ENCODE results near the gene CRAMP1. TPM values are rescaled to one million over a fixed set of nuclear protein-coding genes. Genes with fewer than 3 reads are reported as not detected.

The CRAMP1 gene
- total RNA-seq, 1 donor from 2014 or later, result 10.7 TPM

DNA sequence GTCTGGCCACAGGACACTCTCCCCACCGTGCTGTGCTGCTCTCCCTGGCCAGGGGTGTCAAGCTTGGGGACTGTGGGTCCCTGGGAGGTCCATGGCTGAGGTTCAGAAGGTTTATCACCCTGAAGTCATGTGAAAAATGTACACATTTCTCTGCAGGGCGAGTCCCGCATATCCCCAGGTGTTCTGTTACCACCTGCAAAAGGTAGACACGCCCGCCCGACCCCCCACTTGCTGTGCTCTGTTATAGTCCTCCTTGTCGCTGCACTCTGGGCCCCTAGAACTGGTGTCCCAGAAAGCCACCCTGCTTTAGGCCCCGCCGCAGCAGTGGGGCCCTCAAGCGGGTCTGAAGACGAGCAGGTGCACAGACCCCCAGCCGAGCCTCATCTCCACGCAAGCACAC lies 77.7 kb downstream of the CRAMP1 start:
- Histone ChIP-seq H3K4me3 (ENCODE audit: low read depth, low read length) (no peak overlapping the region), H3K36me3 (ENCODE audit: control insufficient read depth, insufficient read depth, low read length) (peaks cover 13% of the 10 kb centered on the region), H3K27me3 (ENCODE audit: control insufficient read depth, insufficient read depth, low read length) (no peaks in the 10 kb centered on the region)
- no peak for DNase-seq (ENCODE audit: low read depth)
- TF ChIP-seq, protein P1, sequence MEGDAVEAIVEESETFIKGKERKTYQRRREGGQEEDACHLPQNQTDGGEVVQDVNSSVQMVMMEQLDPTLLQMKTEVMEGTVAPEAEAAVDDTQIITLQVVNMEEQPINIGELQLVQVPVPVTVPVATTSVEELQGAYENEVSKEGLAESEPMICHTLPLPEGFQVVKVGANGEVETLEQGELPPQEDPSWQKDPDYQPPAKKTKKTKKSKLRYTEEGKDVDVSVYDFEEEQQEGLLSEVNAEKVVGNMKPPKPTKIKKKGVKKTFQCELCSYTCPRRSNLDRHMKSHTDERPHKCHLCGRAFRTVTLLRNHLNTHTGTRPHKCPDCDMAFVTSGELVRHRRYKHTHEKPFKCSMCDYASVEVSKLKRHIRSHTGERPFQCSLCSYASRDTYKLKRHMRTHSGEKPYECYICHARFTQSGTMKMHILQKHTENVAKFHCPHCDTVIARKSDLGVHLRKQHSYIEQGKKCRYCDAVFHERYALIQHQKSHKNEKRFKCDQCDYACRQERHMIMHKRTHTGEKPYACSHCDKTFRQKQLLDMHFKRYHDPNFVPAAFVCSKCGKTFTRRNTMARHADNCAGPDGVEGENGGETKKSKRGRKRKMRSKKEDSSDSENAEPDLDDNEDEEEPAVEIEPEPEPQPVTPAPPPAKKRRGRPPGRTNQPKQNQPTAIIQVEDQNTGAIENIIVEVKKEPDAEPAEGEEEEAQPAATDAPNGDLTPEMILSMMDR (IDR thresholded peaks at IDR 0.05; ENCODE audit: insufficient read depth, low read length, poor library complexity, severe bottlenecking), result no peak

DNA sequence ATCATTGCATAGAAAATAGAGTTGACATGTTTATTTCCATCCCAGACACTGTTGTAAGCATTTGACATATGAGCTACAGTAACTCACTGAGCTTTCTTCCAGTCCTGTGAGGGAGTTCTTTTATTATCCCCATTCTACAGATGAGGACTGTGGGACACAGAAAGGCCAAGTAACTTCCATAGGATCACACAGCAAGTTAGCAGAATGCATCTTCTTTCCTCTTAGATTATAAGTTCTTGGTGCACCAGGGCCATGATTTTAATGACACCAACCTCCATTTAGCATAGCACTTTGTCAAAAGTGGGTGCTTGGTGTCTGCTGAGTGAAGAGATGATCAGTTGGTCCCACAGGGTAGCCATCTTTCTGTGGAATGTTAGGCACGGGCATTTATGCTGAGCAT lies 78.7 kb downstream of the CRAMP1 start:
- Histone ChIP-seq H3K4me3 (ENCODE audit: low read depth, low read length) (no peak overlapping the region), H3K27me3 (ENCODE audit: control insufficient read depth, insufficient read depth, low read length) (no peaks in the 10 kb centered on the region), H3K36me3 (ENCODE audit: control insufficient read depth, insufficient read depth, low read length) (peaks cover 13% of the 10 kb centered on the region)
- DNase-seq (ENCODE audit: low read depth), result no peak
- TF ChIP-seq, protein P1 (IDR thresholded peaks at IDR 0.05; ENCODE audit: insufficient read depth, low read length, poor library complexity, severe bottlenecking), result no peak

DNA sequence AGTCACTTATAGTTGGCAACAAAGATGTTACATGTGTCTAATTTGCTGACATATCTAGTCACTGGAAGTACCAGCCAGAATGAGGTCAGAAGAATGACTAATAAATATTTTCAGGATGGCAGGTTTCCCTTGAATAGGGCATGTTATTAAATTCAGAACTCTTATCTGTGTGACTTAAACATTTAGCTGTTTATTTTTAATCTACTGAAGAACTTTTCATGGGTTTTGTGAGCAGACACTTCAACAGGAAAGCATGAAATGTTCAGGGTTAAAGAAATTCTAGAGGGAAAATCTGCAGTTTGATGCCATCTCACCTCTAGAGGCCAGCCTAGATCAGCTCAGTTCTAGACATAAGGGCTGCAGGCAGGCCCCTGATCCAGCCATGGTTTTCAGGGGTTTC lies 79.1 kb downstream of the CRAMP1 start:
- TF ChIP-seq, protein P1 (IDR thresholded peaks at IDR 0.05; ENCODE audit: insufficient read depth, low read length, poor library complexity, severe bottlenecking), result peak; percentile 26
- Histone ChIP-seq H3K4me3 (ENCODE audit: low read depth, low read length) (no peak overlapping the region), H3K36me3 (ENCODE audit: control insufficient read depth, insufficient read depth, low read length) (peaks cover 13% of the 10 kb centered on the region), H3K27me3 (ENCODE audit: control insufficient read depth, insufficient read depth, low read length) (no peaks in the 10 kb centered on the region)
- no peak for DNase-seq (ENCODE audit: low read depth)

DNA sequence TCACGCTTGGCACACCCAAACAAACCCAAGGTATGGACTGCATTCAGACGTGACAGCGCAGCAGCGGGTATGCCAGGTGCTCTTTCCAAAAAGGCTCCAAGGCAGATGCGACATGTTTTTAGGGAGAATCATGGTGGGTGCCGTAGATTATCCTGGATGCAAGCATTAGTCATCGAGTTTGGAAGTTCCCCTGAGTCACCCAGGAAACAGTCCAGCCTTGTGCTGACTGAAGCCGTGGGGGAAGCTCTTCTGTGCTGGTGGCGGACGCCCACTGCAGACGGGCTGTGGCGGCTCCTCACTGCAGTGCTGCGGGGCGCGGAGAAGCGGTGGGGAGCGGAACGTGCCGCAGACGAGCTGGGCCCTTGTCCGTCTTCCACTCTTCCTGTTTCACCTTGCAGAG lies 79.8 kb downstream of the CRAMP1 start:
- no peak overlapping the region for H3K4me3 ChIP-seq (ENCODE audit: low read depth, low read length)
- peaks cover 13% of the 10 kb centered on the region for H3K36me3 ChIP-seq (ENCODE audit: control insufficient read depth, insufficient read depth, low read length)
- DNase-seq (ENCODE audit: low read depth), result peak; percentile 61
- H3K27me3 ChIP-seq (ENCODE audit: control insufficient read depth, insufficient read depth, low read length), result no peaks in the 10 kb centered on the region
- TF ChIP-seq, protein P1 (IDR thresholded peaks at IDR 0.05; ENCODE audit: insufficient read depth, low read length, poor library complexity, severe bottlenecking), result no peak

DNA sequence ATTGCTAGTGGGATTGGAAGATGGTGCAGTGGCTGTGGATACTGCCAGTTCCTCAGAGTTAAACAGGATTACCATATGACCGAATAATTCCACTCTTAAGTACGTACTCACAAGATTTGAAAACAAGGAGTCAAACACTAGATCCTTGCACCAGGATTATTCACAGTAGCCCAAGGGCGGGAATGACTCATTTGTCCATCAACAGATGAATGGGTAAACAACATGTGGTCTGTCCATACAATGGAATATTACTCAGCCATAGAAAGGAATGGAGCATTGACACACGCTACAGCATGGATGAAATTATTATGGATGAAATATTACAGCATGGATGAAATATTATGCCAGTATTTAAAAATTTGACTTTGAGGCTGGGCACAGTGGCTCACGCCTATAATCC lies 84.7 kb downstream of the CRAMP1 start:
- H3K27me3 ChIP-seq (ENCODE audit: control insufficient read depth, insufficient read depth, low read length), result no peaks in the 10 kb centered on the region
- H3K36me3 ChIP-seq (ENCODE audit: control insufficient read depth, insufficient read depth, low read length), result peaks cover 10% of the 10 kb centered on the region
- no peak overlapping the region for H3K4me3 ChIP-seq (ENCODE audit: low read depth, low read length)
- DNase-seq (ENCODE audit: low read depth), result no peak
- TF ChIP-seq, protein P1 (IDR thresholded peaks at IDR 0.05; ENCODE audit: insufficient read depth, low read length, poor library complexity, severe bottlenecking), result no peak

DNA sequence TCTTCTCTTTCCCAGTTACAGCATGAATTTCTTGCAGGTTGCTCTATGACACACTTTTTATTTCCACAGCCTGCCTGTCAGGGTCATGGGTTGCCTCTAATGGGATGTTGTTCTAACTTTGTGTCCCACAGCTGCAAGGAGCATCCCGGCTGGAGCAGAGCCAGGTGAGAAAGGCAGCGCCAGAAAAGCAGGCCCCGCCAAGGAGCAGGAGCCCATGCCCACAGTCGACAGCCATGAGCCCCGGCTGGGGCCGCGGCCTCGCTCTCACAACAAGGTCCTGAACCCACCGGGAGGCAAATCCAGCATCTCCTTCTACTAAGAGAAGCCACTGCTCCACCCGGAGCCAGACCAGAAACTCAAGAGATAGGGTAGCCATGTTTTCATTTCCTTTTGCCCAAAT lies 86.5 kb downstream of the CRAMP1 start:
- TF ChIP-seq, protein P1 (IDR thresholded peaks at IDR 0.05; ENCODE audit: insufficient read depth, low read length, poor library complexity, severe bottlenecking), result no peak
- no peak for DNase-seq (ENCODE audit: low read depth)
- Histone ChIP-seq H3K4me3 (ENCODE audit: low read depth, low read length) (no peak overlapping the region), H3K27me3 (ENCODE audit: control insufficient read depth, insufficient read depth, low read length) (no peaks in the 10 kb centered on the region), H3K36me3 (ENCODE audit: control insufficient read depth, insufficient read depth, low read length) (peaks cover 3% of the 10 kb centered on the region)

Measured in kidney epithelial cell (primary cell).